Spleen (tissue), 11 donors: ENCODE results near the gene VSTM4. TPM values are rescaled to one million over a fixed set of nuclear protein-coding genes. Genes with fewer than 3 reads are reported as not detected.

Experiments used
- DNase-seq: peaks from one replicate; pipeline ENCODE4 v3.0.0-alpha.2; 2020
- H3K27ac ChIP-seq, 8 donors: fragments of 200-600 bp; sonication (generic) in 7 of 8; 1 replicate in 4 of 8; 2 replicates in 4 of 8; pipeline versions ENCODE4 v1.5.0 to v1.8.0; 2016 to 2021; ENCODE audit warnings: inconsistent platforms in 4 of 8, mild to moderate bottlenecking in 4 of 8, moderate library complexity in 1 of 8
- H3K27me3 ChIP-seq, 7 donors: fragments of 200-600 bp; sonication (generic) in 6 of 7; replicated peaks in 1 of 7; 1 replicate in 4 of 7; 2 replicates in 3 of 7; pipeline versions ENCODE4 v1.5.0 to v1.8.0; 2016 to 2021; ENCODE audit warnings: inconsistent platforms in 3 of 7, mild to moderate bottlenecking in 1 of 7
- H3K36me3 ChIP-seq, 6 donors: fragments of 200-600 bp; sonication (generic) in 5 of 6; 1 replicate in 4 of 6; 2 replicates in 2 of 6; pipeline versions ENCODE4 v1.5.0 to v1.8.0; 2016 to 2021; ENCODE audit warnings: inconsistent platforms in 2 of 6
- H3K4me1 ChIP-seq, 6 donors: fragments of 200-600 bp; sonication (generic) in 5 of 6; 1 replicate in 3 of 6; 2 replicates in 3 of 6; pipeline versions ENCODE4 v1.5.0 to v1.8.0; 2016 to 2021; ENCODE audit warnings: inconsistent platforms in 3 of 6
- H3K4me3 ChIP-seq, 8 donors: fragments of 200-600 bp; sonication (generic) in 7 of 8; 1 replicate in 4 of 8; 2 replicates in 4 of 8; pipeline versions ENCODE4 v1.5.0 to v1.8.0; 2016 to 2021; ENCODE audit warnings: inconsistent platforms in 4 of 8, mild to moderate bottlenecking in 4 of 8, moderate library complexity in 2 of 8
- H3K9me3 ChIP-seq, 8 donors: fragments of 200-600 bp; sonication (generic) in 7 of 8; 1 replicate in 4 of 8; 2 replicates in 4 of 8; pipeline versions ENCODE4 v1.5.0 to v1.8.0; 2016 to 2021; ENCODE audit warnings: inconsistent platforms in 4 of 8
- CTCF ChIP-seq, 11 experiments: fragments of 200-600 bp in 7 of 11; fragments of 450-650 bp in 4 of 11; sonication (generic) in 4 of 11; IDR thresholded peaks in 8 of 11; conservative IDR thresholded peaks in 3 of 11; 1 replicate in 7 of 11; 2 replicates in 4 of 11; pipeline versions ENCODE4 v1.4.0 to v1.8.0; 2016 to 2021; ENCODE audit warnings: antibody characterized with exemption in 11 of 11, inconsistent platforms in 4 of 11, mild to moderate bottlenecking in 1 of 11
- POLR2A ChIP-seq, 3 donors: fragments of 450-650 bp; IDR thresholded peaks; one replicate each; pipeline ENCODE4 v1.5.1; 2017; ENCODE audit warnings: antibody characterized with exemption in 3 of 3, mild to moderate bottlenecking in 1 of 3
- POLR2AphosphoS5 ChIP-seq, 3 donors: sonication (generic); formaldehyde crosslinking; IDR thresholded peaks; one replicate each; pipeline ENCODE4 v1.5.1; 2017; ENCODE audit warnings: antibody characterized with exemption in 3 of 3
- WGBS, 5 donors: extraction: QIAGEN DNeasy Blood & Tissue Kit in 3 of 5; methylation state at CpG; one replicate each; pipeline versions ENCODE4 v1.1.5 to v1.1.7; 2013 to 2018; 5-methylcytosine and 5-hydroxymethylcytosine counted together
- intact Hi-C: fragments of 100-400 bp; cut with DNase I; formaldehyde crosslinking; loops from one replicate; pipeline ENCODE4 v1.15.0; 2023; ENCODE audit warnings: low total_unique reads
- polyA plus RNA-seq, 3 donors: library from polyadenylated mRNA; stranded (reverse); fragments of 200-250 nt; gene quantifications; one replicate each; pipeline ENCODE4 v1.2.1, GENCODE V29; 2013
- total RNA-seq, 7 donors: library from RNA; depleted of rRNA in 3 of 7; stranded (reverse); fragments of >200 nt in 3 of 7; fragmentation: NEBNext Ultra II Directional in 4 of 7; extraction: Animal tissue kit (Norgen Biotek cat#: 25700) in 4 of 7; gene quantifications; one replicate each; pipeline versions ENCODE4 v1.1.0 to v1.2.1, GENCODE V29; 2016 to 2021
- donor health status: healthy with polysubstance abuse.
- donor health status: DM: no; HTN: no; CAD: no; lungs with moderate emphysema.
- donor health status: DM: no; HTN: no; CAD: no.
- donor health status: Bipolar disorder and iron deficiency.
- donor health status: healthy.
- donor health status: DM: no; HTN: no; CAD: no.
- donor health status: DM: yes; HTN: yes; CAD: no.

Gene VSTM4
- total and polyA plus RNA-seq, 10 donors: 0.57 to 6.8 (median 3.1) TPM

GRCh38 chr10:48974510-48975156 is 140.7 kb downstream of the VSTM4 start:
- Histone ChIP-seq H3K9me3 (no peaks in the 10 kb centered on the region), H3K4me1 (no peaks in the 10 kb centered on the region), H3K27me3 (no peaks in the 10 kb centered on the region), H3K27ac (no peak overlapping the region), H3K4me3 (no peak overlapping the region), H3K36me3 (peaks cover 0 to 98% (median 27%) of the 10 kb centered on the region in 6 donors)
- intact Hi-C loops: loop anchor here (10.0 kb wide), 1 partner anchor 310 kb away; no protein-coding TSS in a partner anchor
- DNase-seq: no peak
- TF ChIP-seq CTCF (IDR thresholded peaks at IDR 0.05 in 8 of 11, conservative IDR thresholded peaks at IDR 0.05 in 3 of 11) (no peak), POLR2A (IDR thresholded peaks at IDR 0.05) (no peak), POLR2AphosphoS5 (IDR thresholded peaks at IDR 0.05) (no peak)
- 90 to 99% (median 93%) methylated on average over 12 of the region's 12 CpGs for WGBS, 5 donors

DNA sequence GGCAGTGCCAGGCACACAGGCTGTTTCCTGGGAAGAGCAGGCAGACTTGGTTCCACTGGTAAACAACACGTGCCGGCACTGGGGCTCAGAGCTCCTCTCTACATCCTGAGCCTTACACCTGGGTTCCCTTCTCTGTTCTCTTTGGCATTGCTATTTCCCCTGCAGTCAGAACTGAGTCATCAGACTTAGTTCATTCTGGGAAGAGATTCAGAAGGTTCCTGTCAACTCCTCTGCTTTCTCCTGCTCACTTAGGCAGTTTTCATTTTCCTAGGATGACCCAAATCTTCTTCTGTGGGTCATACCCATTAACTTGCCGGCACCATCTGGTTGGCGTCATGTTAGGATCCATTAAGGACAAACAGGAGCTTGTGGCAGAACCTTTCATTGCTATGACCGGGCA is 142.3 kb downstream of the VSTM4 start:
- Histone ChIP-seq H3K4me1 (no peaks in the 10 kb centered on the region), H3K9me3 (no peaks in the 10 kb centered on the region), H3K27me3 (no peaks in the 10 kb centered on the region), H3K4me3 (no peak overlapping the region), H3K36me3 (peaks cover 0 to 100% (median 36%) of the 10 kb centered on the region in 6 donors), H3K27ac (no peak overlapping the region)
- DNase-seq: no peak
- WGBS, 5 donors: 90 to 96% (median 91%) methylated on average over 5 of the region's 5 CpGs
- intact Hi-C loops: loop anchor here (10.0 kb wide), 1 partner anchor 308 kb away; no protein-coding TSS in a partner anchor
- no peak for TF ChIP-seq POLR2A (IDR thresholded peaks at IDR 0.05)
- no peak for TF ChIP-seq CTCF (IDR thresholded peaks at IDR 0.05 in 8 of 11, conservative IDR thresholded peaks at IDR 0.05 in 3 of 11)
- TF ChIP-seq POLR2AphosphoS5 (IDR thresholded peaks at IDR 0.05): no peak

DNA sequence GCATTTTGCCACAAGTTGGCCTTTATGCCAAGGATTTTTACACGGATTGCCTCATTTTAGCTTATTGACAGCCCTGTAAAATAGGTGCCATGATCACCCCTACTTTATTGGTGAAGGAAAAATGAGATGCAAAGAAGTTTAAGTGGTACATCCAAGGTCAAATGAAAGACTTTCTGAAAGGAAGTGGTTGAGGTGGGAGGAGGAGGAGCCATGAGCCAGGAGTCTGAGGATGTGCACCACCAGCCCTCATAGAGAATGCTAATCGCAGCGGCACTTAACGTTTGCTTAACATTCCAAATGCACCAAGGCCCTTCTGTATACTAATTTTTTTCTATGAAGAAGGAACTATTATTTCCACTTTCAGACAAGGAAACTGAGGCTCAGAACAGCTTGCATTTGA is 144.7 kb downstream of the VSTM4 start:
- Histone ChIP-seq H3K36me3 (peaks cover 0 to 100% (median 34%) of the 10 kb centered on the region in 6 donors), H3K4me3 (no peak overlapping the region), H3K27me3 (no peaks in the 10 kb centered on the region), H3K4me1 (no peaks in the 10 kb centered on the region), H3K9me3 (no peaks in the 10 kb centered on the region), H3K27ac (no peak overlapping the region)
- no peak for DNase-seq
- WGBS, 5 donors: 79 to 89% (median 82%) methylated on average over 4 of the region's 4 CpGs
- intact Hi-C loops: loop anchor here (10.0 kb wide), 1 partner anchor 306 kb away; no protein-coding TSS in a partner anchor
- no peak for TF ChIP-seq POLR2A (IDR thresholded peaks at IDR 0.05)
- TF ChIP-seq POLR2AphosphoS5 (IDR thresholded peaks at IDR 0.05): no peak
- TF ChIP-seq CTCF (IDR thresholded peaks at IDR 0.05 in 8 of 11, conservative IDR thresholded peaks at IDR 0.05 in 3 of 11): no peak

GRCh38 chr10:48970046-48970445 is 145.3 kb downstream of the VSTM4 start:
- WGBS, 5 donors: 92 to 98% (median 95%) methylated on average over 11 to 14 of the region's 14 CpGs
- intact Hi-C loops: loop anchor here (10.0 kb wide), 1 partner anchor 305 kb away; no protein-coding TSS in a partner anchor
- H3K4me1 ChIP-seq: no peaks in the 10 kb centered on the region

More at GRCh38 chr10:48970046-48970445, 145.3 kb downstream of the VSTM4 start:
- Histone ChIP-seq H3K27me3 (no peaks in the 10 kb centered on the region), H3K36me3 (peaks cover 0 to 100% (median 33%) of the 10 kb centered on the region in 6 donors), H3K9me3 (no peaks in the 10 kb centered on the region), H3K27ac (no peak overlapping the region), H3K4me3 (no peak overlapping the region)
- TF ChIP-seq POLR2AphosphoS5 (IDR thresholded peaks at IDR 0.05): no peak
- TF ChIP-seq POLR2A (IDR thresholded peaks at IDR 0.05): no peak
- TF ChIP-seq CTCF (IDR thresholded peaks at IDR 0.05 in 8 of 11, conservative IDR thresholded peaks at IDR 0.05 in 3 of 11): no peak
- no peak for DNase-seq
